PFSK-1 (cell line): ENCODE data around the gene TAAR1.

Experiments
- POLR2AphosphoS5 ChIP-seq: IDR thresholded peaks from 2 replicates; pipeline ENCODE4 v1.6.1; 2012; ENCODE audit warnings: low read depth, mild to moderate bottlenecking, control low read depth, low read length, moderate library complexity
- REST ChIP-seq, 2 experiments: IDR thresholded peaks; 2 replicates each; pipeline versions ENCODE4 v1.6.1 to v1.8.0; 2011 to 2012; ENCODE audit warnings: low read depth in 2 of 2, low read length in 2 of 2, control low read depth in 1 of 2, inconsistent platforms in 1 of 2, mild to moderate bottlenecking in 1 of 2, moderate library complexity in 1 of 2; ENCODE audit not compliant: insufficient read depth in 1 of 2
- TAF1 ChIP-seq: IDR thresholded peaks from 2 replicates; pipeline ENCODE4 v1.6.1; 2012; ENCODE audit warnings: low read length, control low read depth, borderline replicate concordance; ENCODE audit not compliant: insufficient read depth

- TF ChIP-seq TAF1 (no peak), POLR2AphosphoS5 (no peak), REST (IDR thresholded peaks at IDR 0.05; ENCODE audit: insufficient read depth in 1 of 2, low read depth in 2 of 2, low read length in 2 of 2) (no peak)
These were observed 51.3 kb downstream of the TAAR1 start for GRCh38 chr6:132607544-132608233.
